Measurements from ENCODE around the gene PLEKHM2. TPM values are rescaled to one million over a fixed set of nuclear protein-coding genes. Genes with fewer than 3 reads are reported as not detected.

The PLEKHM2 gene
- total and polyA plus RNA-seq, 4 donors: 32.5 to 79.2 (median 63.1) TPM

DNA sequence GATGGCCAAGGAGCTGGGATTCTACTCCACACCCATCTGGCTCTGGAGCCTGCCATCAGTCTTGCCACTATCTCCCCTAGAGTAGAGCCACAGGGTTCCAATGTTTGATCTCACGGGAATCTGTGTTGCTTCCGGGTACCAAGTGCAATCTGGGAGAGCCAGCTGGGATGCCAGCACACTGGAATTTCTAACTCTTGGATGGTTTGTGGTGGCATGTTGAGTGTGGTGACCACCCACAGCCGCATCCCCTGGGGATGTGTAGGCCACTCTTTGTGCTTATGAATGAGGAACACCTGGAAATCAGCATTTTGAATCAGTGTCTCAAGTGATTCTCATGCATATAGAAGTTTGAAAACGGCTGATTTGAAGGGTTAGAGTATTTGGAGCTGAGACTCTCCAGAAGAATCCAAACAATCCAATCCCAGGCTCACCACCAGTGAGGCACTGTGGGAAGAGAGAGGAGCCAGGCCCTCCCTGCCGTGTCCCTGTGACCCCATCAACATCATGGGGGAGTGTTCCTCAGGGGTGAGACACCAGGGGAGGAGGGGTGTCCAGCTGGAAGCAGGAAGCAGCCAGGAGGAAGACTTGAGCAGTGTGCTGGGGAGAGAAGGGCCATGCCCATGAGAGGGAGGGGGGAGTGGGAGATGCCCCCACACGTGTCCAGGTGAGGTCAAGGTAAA lies 87.9 kb downstream of the PLEKHM2 start:
- H3K36me3 ChIP-seq (ENCODE audit: control insufficient read depth in 4 of 4, insufficient read depth in 4 of 4, low read length in 4 of 4): peaks cover 7 to 49% (median 28%) of the 10 kb centered on the region in 4 donors
- no peak overlapping the region for H3K27ac ChIP-seq (ENCODE audit: low read depth in 1 of 2, low read length in 1 of 2)
- no peak overlapping the region for H3K9ac ChIP-seq (ENCODE audit: insufficient read depth in 1 of 2, low read length in 2 of 2)
- DNase-seq (no peak), ATAC-seq (ENCODE audit: insufficient read depth, low FRiP score) (no peak)
- no peaks in the 10 kb centered on the region for H3K27me3 ChIP-seq (ENCODE audit: control insufficient read depth in 3 of 3, insufficient read depth in 3 of 3, low read length in 2 of 3)
- H3K4me1 ChIP-seq (ENCODE audit: control insufficient read depth in 5 of 5, insufficient read depth in 5 of 5, low read length in 5 of 5): no peaks in the 10 kb centered on the region
- WGBS, 2 donors: 78 to 90% methylated on average over 6 of the region's 6 CpGs
- no peaks in the 10 kb centered on the region for H3K9me3 ChIP-seq (ENCODE audit: control insufficient read depth in 4 of 4, insufficient read depth in 3 of 4, low read length in 3 of 4)
- TF ChIP-seq, protein P1, sequence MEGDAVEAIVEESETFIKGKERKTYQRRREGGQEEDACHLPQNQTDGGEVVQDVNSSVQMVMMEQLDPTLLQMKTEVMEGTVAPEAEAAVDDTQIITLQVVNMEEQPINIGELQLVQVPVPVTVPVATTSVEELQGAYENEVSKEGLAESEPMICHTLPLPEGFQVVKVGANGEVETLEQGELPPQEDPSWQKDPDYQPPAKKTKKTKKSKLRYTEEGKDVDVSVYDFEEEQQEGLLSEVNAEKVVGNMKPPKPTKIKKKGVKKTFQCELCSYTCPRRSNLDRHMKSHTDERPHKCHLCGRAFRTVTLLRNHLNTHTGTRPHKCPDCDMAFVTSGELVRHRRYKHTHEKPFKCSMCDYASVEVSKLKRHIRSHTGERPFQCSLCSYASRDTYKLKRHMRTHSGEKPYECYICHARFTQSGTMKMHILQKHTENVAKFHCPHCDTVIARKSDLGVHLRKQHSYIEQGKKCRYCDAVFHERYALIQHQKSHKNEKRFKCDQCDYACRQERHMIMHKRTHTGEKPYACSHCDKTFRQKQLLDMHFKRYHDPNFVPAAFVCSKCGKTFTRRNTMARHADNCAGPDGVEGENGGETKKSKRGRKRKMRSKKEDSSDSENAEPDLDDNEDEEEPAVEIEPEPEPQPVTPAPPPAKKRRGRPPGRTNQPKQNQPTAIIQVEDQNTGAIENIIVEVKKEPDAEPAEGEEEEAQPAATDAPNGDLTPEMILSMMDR (IDR thresholded peaks at IDR 0.05; ENCODE audit: control extremely low read depth, extremely low read depth): no peak
- no peak overlapping the region for H3K4me3 ChIP-seq

DNA sequence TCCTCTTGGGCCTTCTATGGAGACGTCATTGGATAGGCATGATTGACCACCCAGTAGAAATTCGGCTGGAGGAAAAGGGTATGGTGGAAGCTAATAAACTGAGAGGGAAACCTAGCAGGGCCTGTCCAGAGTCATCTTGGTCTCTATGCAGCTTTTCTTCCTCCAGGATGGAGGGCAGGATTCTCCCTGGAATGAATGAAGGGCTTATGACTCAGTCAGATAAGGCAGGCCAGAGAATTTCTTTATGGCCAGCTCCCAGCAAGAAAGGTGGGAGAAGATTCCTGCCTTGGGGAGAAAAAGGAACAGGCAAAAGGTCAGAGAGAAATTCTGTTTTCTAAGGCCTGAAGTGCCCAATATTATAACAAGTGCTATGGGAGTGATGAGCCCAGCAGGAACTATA lies 91.6 kb downstream of the PLEKHM2 start:
- no peaks in the 10 kb centered on the region for H3K27me3 ChIP-seq (ENCODE audit: control insufficient read depth in 3 of 3, insufficient read depth in 3 of 3, low read length in 2 of 3)
- DNase-seq (no peak), ATAC-seq (ENCODE audit: insufficient read depth, low FRiP score) (no peak)
- H3K27ac ChIP-seq (ENCODE audit: low read depth in 1 of 2, low read length in 1 of 2): no peak overlapping the region
- WGBS, 2 donors: 84 to 85% methylated on average over 2 of the region's 2 CpGs
- no peak overlapping the region for H3K9ac ChIP-seq (ENCODE audit: insufficient read depth in 1 of 2, low read length in 2 of 2)
- no peaks in the 10 kb centered on the region for H3K4me1 ChIP-seq (ENCODE audit: control insufficient read depth in 5 of 5, insufficient read depth in 5 of 5, low read length in 5 of 5)
- H3K9me3 ChIP-seq (ENCODE audit: control insufficient read depth in 4 of 4, insufficient read depth in 3 of 4, low read length in 3 of 4): no peaks in the 10 kb centered on the region
- TF ChIP-seq, protein P1 (IDR thresholded peaks at IDR 0.05; ENCODE audit: control extremely low read depth, extremely low read depth): no peak
- H3K36me3 ChIP-seq (ENCODE audit: control insufficient read depth in 4 of 4, insufficient read depth in 4 of 4, low read length in 4 of 4): peaks cover 7 to 53% (median 26%) of the 10 kb centered on the region in 4 donors
- no peak overlapping the region for H3K4me3 ChIP-seq

DNA sequence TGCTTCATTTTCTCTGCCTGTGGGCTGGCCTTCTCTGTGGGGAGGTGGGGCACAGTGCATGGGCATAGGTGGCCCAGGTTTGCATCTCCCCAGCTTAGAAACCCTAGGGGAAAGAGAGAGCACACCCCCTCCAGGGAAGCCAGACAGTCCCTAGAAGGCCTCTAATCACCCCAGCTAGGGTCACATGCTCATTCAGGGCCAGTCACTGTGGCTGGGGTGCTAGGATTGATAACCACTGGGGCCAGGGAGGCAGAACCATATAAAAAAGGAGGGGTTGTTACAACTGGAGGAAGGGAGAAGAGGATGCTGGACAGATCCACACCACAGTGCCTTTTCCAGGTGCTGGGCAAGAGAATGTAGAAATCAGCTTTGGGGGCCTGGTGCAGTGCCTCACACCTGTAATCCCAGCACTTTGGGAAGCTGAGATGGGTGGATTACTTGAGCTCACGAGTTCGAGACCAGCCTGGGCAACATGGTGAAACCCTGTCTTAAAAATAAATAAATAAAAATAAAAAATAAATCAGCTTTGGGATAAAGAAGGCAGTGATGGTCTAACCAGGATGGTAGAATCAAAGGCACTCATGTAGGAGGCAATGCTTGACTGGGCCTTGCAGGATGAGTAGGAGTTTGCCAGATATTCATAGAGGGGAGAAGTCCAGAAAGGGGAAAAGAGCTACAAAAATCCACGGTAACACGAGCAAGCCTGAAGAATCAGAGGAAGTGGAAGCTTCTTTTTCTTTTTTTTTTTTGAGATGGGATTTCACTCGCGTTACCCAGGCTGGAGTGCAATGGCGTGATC lies 94.0 kb downstream of the PLEKHM2 start:
- no peak overlapping the region for H3K4me3 ChIP-seq
- no peak for ATAC-seq (ENCODE audit: insufficient read depth, low FRiP score)
- no peaks in the 10 kb centered on the region for H3K9me3 ChIP-seq (ENCODE audit: control insufficient read depth in 4 of 4, insufficient read depth in 3 of 4, low read length in 3 of 4)
- H3K27me3 ChIP-seq (ENCODE audit: control insufficient read depth in 3 of 3, insufficient read depth in 3 of 3, low read length in 2 of 3): no peaks in the 10 kb centered on the region
- TF ChIP-seq, protein P1 (IDR thresholded peaks at IDR 0.05; ENCODE audit: control extremely low read depth, extremely low read depth): no peak
- no peaks in the 10 kb centered on the region for H3K4me1 ChIP-seq (ENCODE audit: control insufficient read depth in 5 of 5, insufficient read depth in 5 of 5, low read length in 5 of 5)
- WGBS, 2 donors: 87 to 89% methylated on average over 7 of the region's 7 CpGs
- H3K36me3 ChIP-seq (ENCODE audit: control insufficient read depth in 4 of 4, insufficient read depth in 4 of 4, low read length in 4 of 4): peaks cover 7 to 41% (median 20%) of the 10 kb centered on the region in 4 donors
- DNase-seq: no peak
- no peak overlapping the region for H3K9ac ChIP-seq (ENCODE audit: insufficient read depth in 1 of 2, low read length in 2 of 2)
- no peak overlapping the region for H3K27ac ChIP-seq (ENCODE audit: low read depth in 1 of 2, low read length in 1 of 2)

Small RNA genes lying within 50 kb of the gene (small RNA-seq; reads per million reads assigned to genes)
- gene AL121992.2 (ENCODE audit: low replicate concordance): not detected

Other genes starting within 250 kb of the PLEKHM2 start
- 1 to 10 TPM in 1 of 2 donors, not detected in 1; 4.6 TPM for gene CTRC, start 245.9 kb upstream of the PLEKHM2 start, total RNA-seq
- gene CTRC, start 245.9 kb upstream of the PLEKHM2 start, polyA plus RNA-seq: under 1 TPM; 0.48 to 0.81 TPM
- gene CELA2A, start 227.6 kb upstream of the PLEKHM2 start, total RNA-seq: 1 to 10 TPM in 1 of 2 donors, not detected in 1; 1.5 TPM
- under 1 TPM; 0.11 to 0.20 TPM for gene CELA2A, start 227.6 kb upstream of the PLEKHM2 start, polyA plus RNA-seq
- 1 to 10 TPM in 1 of 2 donors, under 1 TPM in 1; 0.63 to 1.3 TPM for gene CELA2B, start 208.2 kb upstream of the PLEKHM2 start, total RNA-seq
- not detected for gene CELA2B, start 208.2 kb upstream of the PLEKHM2 start, polyA plus RNA-seq
- 10 to 100 TPM; 13.3 to 16.6 TPM for gene CASP9, start 160.1 kb upstream of the PLEKHM2 start, total RNA-seq
- gene CASP9, start 160.1 kb upstream of the PLEKHM2 start, polyA plus RNA-seq: 10 to 100 TPM; 13.4 to 14.1 TPM
- 10 to 100 TPM; 19.0 to 28.8 TPM for gene DNAJC16, start 157.5 kb upstream of the PLEKHM2 start, total RNA-seq
- 1 to 10 TPM; 4.8 to 6.5 TPM for gene DNAJC16, start 157.5 kb upstream of the PLEKHM2 start, polyA plus RNA-seq
- under 1 TPM; 0.23 to 0.40 TPM for gene AGMAT, start 99.3 kb upstream of the PLEKHM2 start, total RNA-seq
- under 1 TPM; 0.08 to 0.46 TPM for gene AGMAT, start 99.3 kb upstream of the PLEKHM2 start, polyA plus RNA-seq
- gene DDI2, start 66.9 kb upstream of the PLEKHM2 start, total RNA-seq: 10 to 100 TPM; 39.5 to 94.3 TPM
- gene DDI2, start 66.9 kb upstream of the PLEKHM2 start, polyA plus RNA-seq: 1 to 10 TPM; 7.2 to 8.8 TPM
- 1 to 10 TPM; 1.6 to 4.2 TPM for gene SLC25A34, start 51.9 kb downstream of the PLEKHM2 start, total RNA-seq
- gene SLC25A34, start 51.9 kb downstream of the PLEKHM2 start, polyA plus RNA-seq: 1 to 10 TPM; 1.7 to 2.7 TPM
- not detected for gene TMEM82, start 58.2 kb downstream of the PLEKHM2 start, total RNA-seq
- not detected for gene TMEM82, start 58.2 kb downstream of the PLEKHM2 start, polyA plus RNA-seq
- 10 to 100 TPM; 37.4 to 55.0 TPM for gene FBLIM1, start 74.5 kb downstream of the PLEKHM2 start, total RNA-seq
- 10 to 100 TPM; 15.8 to 26.2 TPM for gene FBLIM1, start 74.5 kb downstream of the PLEKHM2 start, polyA plus RNA-seq
- gene UQCRHL, start 123.3 kb downstream of the PLEKHM2 start, total RNA-seq: 1 to 10 TPM; 1.1 to 4.6 TPM
- gene UQCRHL, start 123.3 kb downstream of the PLEKHM2 start, polyA plus RNA-seq: 1 to 10 TPM; 1.6 to 1.8 TPM
- 10 to 100 TPM; 50.0 to 82.3 TPM for gene SPEN, start 163.4 kb downstream of the PLEKHM2 start, total RNA-seq
- gene SPEN, start 163.4 kb downstream of the PLEKHM2 start, polyA plus RNA-seq: 10 to 100 TPM; 10.7 to 23.5 TPM